Stimulated activated naive CD8-positive, alpha-beta T cell treated with anti-CD3 and anti-CD28 coated beads, Interleukin-15, amount 100 ng/mL, for 72 hours (primary cell): ENCODE measurements around the gene CAMK2G.
"Not testable (repeated sequence)": the region's sequence is repeated elsewhere in the genome, so short reads cannot be mapped to it uniquely, and the experiment has no call there.

Experiments
- ATAC-seq: fragments of 150-1000 bp; cut with Tn5 transposase; 2 replicates; pipeline ENCODE4 v1.10.0; 2021; ENCODE audit warnings: mild to moderate bottlenecking, moderate library complexity
- DNase-seq, 2 donors: peaks; one replicate each; pipeline ENCODE4 v3.0.0; 2021 to 2022
- H3K27ac Mint-ChIP-seq, 2 donors: one replicate each; pipeline ENCODE4 v1.8.0; 2022; ENCODE audit warnings: mild to moderate bottlenecking in 2 of 2, mixed read lengths in 2 of 2, moderate library complexity in 2 of 2
- H3K27me3 Mint-ChIP-seq: one replicate; pipeline ENCODE4 v1.8.0; 2022; ENCODE audit warnings: mixed read lengths
- H3K4me1 Mint-ChIP-seq: one replicate; pipeline ENCODE4 v1.8.0; 2022; ENCODE audit warnings: mild to moderate bottlenecking, mixed read lengths
- H3K4me3 Mint-ChIP-seq, 2 donors: one replicate each; pipeline ENCODE4 v1.8.0; 2022; ENCODE audit warnings: mild to moderate bottlenecking in 2 of 2, mixed read lengths in 2 of 2, moderate library complexity in 1 of 2
- H3K9me3 Mint-ChIP-seq, 2 donors: one replicate each; pipeline ENCODE4 v1.8.0; 2022; ENCODE audit warnings: mixed read lengths in 2 of 2

The CAMK2G gene

GRCh38 chr10:73874267-73875138 is at the start of gene CAMK2G:
Gene CAMK2G, minus strand, starts transcription at chr10:73874555. Its CDS starts 94 bp downstream, at chr10:73874461.
- peak; percentile 86 for ATAC-seq
- peak within 1 kb of the TSS; percentile 83 to 91 for H3K4me3 Mint-ChIP-seq
- H3K27ac Mint-ChIP-seq, result peak within 1 kb of the TSS; percentile 45 to 86
- peak; percentile 81 to 85 for DNase-seq
- H3K4me1 Mint-ChIP-seq, result peaks cover 64% of the 10 kb centered on the region
- H3K9me3 Mint-ChIP-seq, result no peaks in the 10 kb centered on the region
- no peaks in the 10 kb centered on the region for H3K27me3 Mint-ChIP-seq

DNA sequence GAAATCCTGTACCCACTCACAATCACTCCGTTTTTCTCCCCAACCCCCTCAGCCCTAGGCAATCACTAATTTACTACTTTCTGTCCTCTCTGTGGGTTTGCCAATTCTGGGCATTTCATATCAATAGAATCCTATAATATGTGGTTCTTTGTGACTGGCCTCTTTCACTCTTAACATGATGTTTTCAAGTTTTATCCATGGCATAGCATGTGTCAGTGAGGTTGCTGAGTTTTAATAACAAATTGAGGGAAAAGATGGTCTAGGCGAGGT is 48.4 kb upstream of the CAMK2G start:
- DNase-seq, result no peak
- ATAC-seq, result no peak
- Mint-ChIP-seq H3K27me3 (peaks cover 60% of the 10 kb centered on the region), H3K9me3 (peaks cover 0 to 8% of the 10 kb centered on the region in 2 donors), H3K4me3 (peak overlapping the region in 1 of 2 donors; percentile 11), H3K27ac (no peak overlapping the region), H3K4me1 (peaks cover 28% of the 10 kb centered on the region)

DNA sequence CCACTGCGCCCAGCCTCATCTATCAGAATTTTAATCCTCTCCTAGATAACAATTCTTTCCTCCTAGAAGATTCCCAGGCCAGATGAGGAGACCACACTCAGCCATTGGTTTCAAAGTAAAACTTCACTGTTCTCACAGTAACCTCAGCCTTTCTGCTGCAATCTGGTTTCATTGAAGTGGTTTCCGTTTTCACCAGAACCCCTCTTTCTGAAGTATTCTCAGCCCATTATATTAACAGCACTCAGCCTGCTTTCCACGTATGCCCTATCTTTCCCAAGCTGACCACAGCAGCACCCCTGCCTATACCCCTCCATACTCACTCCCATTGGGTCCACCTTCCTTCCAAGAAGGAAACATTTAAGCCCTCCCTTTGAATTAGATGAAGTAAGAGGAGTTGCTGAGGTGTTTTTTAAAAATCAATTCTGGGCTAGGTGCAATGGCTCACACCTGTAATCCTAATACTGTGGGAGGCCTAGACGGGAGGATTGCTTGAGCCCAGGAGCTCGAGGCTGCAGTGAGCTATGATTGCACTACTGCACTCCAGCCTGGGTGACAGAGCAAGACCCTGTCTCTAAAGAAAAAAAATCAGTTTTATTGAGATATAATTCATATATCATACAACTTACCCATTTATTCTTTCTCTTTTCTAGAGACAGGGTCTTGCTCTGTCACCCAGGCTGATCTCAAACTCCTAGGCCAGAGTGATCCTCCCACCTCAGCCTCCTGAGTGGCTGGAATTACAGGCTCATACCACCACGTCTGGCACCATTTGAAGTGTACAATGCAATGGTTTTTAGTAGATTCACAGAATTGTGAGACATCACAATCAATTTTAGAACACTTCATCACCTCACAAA is 47.9 kb upstream of the CAMK2G start:
- H3K27me3 Mint-ChIP-seq, result peaks cover 58% of the 10 kb centered on the region
- H3K4me1 Mint-ChIP-seq, result peaks cover 28% of the 10 kb centered on the region
- H3K4me3 Mint-ChIP-seq, result peak overlapping the region in 1 of 2 donors; percentile 37
- H3K9me3 Mint-ChIP-seq, result peaks cover 0 to 8% of the 10 kb centered on the region in 2 donors
- DNase-seq, result peak; percentile 27 to 32
- peak; percentile 90 for ATAC-seq
- no peak overlapping the region for H3K27ac Mint-ChIP-seq

- Mint-ChIP-seq H3K4me3 (no peak overlapping the region), H3K27ac (no peak overlapping the region), H3K9me3 (peaks cover 0 to 8% of the 10 kb centered on the region in 2 donors), H3K27me3 (peaks cover 52% of the 10 kb centered on the region), H3K4me1 (peaks cover 28% of the 10 kb centered on the region)
- ATAC-seq, result no peak
- no peak for DNase-seq
These were observed 45.7 kb upstream of the CAMK2G start for GRCh38 chr10:73920089-73920488.

DNA sequence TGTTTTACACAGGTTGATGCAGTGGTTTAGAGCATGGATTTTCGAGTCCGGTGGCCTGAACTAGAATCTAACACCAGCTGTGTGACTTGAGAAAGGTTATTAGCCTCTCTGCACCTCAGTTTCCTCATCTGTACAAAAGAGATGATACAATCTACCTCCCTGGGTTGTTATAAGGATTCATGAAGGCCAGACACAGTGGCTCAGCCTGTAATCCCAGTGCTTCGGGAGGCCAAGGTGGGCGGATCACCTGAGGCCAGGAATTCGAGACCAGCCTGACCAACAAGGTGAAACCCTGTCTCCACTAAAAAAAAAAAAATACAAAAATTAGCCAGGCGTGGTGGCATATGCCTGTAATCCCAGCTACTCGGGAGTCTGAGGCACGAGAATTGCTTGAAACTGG is 45.1 kb upstream of the CAMK2G start:
- H3K4me3 Mint-ChIP-seq, H3K9me3 Mint-ChIP-seq, DNase-seq, ATAC-seq, H3K27ac Mint-ChIP-seq: not testable (repeated sequence)
- H3K27me3 Mint-ChIP-seq, result peaks cover 52% of the 10 kb centered on the region
- peaks cover 23% of the 10 kb centered on the region for H3K4me1 Mint-ChIP-seq

DNA sequence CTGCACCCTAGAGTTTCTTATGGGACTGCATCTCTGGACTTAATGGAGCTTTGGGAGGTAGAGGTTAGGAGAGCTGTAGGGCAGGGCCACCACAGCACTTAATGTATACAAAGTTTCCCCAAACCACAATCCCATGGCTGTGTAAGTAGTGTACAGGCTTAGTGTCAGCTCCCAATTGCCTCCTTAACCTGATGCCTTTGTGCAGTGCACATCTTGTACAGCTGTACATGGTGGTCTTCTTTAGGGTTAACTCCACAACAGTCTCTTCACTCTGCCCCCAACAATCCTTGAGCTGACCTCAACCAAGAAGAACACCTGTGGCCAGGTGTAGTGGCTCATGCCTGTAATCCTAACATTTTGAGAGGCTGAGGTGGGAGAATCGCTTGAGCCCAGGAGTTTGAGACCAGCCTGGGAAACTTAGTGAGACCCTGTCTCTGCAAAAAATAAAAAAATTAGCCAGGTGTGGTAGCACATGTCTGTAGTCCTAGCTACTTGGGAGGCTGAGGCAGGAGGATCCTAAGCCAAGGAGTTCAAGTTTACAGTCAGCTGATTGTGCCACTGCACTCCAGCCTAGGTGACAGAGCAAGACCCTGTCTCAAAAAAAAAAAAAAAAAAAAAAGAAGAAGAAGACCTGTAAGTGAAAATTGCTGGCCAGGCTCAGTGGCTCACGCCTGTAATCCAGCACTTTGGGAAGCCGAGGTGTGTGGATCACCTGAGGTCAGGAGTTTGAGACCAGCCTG is 43.4 kb upstream of the CAMK2G start:
- H3K4me1 Mint-ChIP-seq, result peaks cover 18% of the 10 kb centered on the region

GRCh38 chr10:73916761-73917470 is 42.6 kb upstream of the CAMK2G start:
- DNase-seq (no peak), ATAC-seq (no peak)
- H3K4me1 Mint-ChIP-seq, result peaks cover 13% of the 10 kb centered on the region
- peaks cover 66% of the 10 kb centered on the region for H3K27me3 Mint-ChIP-seq
- no peak overlapping the region for H3K27ac Mint-ChIP-seq
- peaks cover 0 to 8% of the 10 kb centered on the region in 2 donors for H3K9me3 Mint-ChIP-seq
- no peak overlapping the region for H3K4me3 Mint-ChIP-seq

More for the DNA sequence above, 43.4 kb upstream of the CAMK2G start:
- DNase-seq (no peak), ATAC-seq (no peak)
- H3K9me3 Mint-ChIP-seq, result peaks cover 0 to 8% of the 10 kb centered on the region in 2 donors
- no peak overlapping the region for H3K4me3 Mint-ChIP-seq
- peak overlapping the region in 1 of 2 donors; percentile 29 for H3K27ac Mint-ChIP-seq
- peaks cover 57% of the 10 kb centered on the region for H3K27me3 Mint-ChIP-seq

DNA sequence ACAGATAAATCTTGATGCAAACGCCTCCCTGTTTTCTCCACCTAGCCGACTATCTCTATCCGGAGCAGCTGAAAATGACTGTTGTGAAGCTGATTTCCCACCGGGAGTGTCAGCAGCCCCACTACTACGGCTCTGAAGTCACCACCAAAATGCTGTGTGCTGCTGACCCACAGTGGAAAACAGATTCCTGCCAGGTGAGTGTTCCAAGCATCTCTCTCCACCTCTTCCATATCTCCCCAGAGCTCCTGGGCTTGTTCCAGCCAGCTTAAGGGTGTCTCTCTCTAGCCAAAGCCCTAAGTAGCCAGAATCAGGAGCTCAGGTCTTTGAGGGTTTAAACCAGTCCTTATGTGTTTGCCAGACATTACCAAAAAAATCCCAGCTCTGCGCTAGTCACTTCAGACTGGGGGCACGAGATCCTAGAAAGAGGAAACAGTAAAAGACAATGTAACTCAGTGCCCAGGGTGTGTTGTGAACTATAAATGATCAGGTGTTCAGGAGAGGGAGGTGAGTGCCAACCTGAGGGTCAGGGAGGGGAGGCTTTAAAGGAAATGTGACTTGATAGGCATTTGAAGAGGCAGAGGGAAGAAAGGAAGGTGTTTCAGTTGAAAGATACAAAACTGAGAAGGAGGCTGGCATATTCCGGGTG is 41.0 kb upstream of the CAMK2G start:
- Mint-ChIP-seq H3K4me1 (peaks cover 21% of the 10 kb centered on the region), H3K4me3 (no peak overlapping the region), H3K27ac (no peak overlapping the region), H3K27me3 (peaks cover 78% of the 10 kb centered on the region), H3K9me3 (peaks cover 0 to 8% of the 10 kb centered on the region in 2 donors)
- DNase-seq, result no peak
- ATAC-seq, result no peak

GRCh38 chr10:73914036-73914435 is 39.7 kb upstream of the CAMK2G start:
- Mint-ChIP-seq H3K4me1 (peaks cover 30% of the 10 kb centered on the region), H3K4me3 (no peak overlapping the region), H3K9me3 (peaks cover 0 to 8% of the 10 kb centered on the region in 2 donors), H3K27ac (peak overlapping the region in 1 of 2 donors; percentile 84), H3K27me3 (peaks cover 79% of the 10 kb centered on the region)
- DNase-seq (no peak), ATAC-seq (no peak)

DNA sequence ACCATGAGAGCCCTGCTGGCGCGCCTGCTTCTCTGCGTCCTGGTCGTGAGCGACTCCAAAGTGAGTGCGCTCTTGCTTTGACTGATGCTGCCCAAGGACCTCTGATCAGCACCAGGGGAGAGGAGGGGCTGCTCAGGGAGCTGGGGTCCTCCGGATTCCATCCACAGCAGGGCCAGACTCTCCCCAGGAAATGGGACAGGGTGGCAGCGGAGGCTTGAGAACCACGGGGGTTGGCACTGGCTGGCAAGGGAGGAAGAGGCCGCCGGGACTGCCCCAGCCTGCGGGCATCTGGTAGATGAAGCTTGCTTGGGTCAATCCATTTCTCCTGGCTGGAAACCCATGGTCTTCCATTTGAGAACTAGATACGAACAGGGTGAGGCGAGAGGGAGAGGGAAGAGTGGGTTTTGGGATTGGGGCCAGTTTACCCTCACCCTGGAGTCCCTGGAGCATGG is 37.2 kb upstream of the CAMK2G start:
- H3K4me1 Mint-ChIP-seq, result peaks cover 44% of the 10 kb centered on the region
- peak overlapping the region; percentile 41 to 94 for H3K27ac Mint-ChIP-seq
- H3K27me3 Mint-ChIP-seq, result peaks cover 87% of the 10 kb centered on the region
- H3K9me3 Mint-ChIP-seq, result no peaks in the 10 kb centered on the region
- no peak for DNase-seq
- peak overlapping the region; percentile 94 to 97 for H3K4me3 Mint-ChIP-seq
- ATAC-seq, result peak; percentile 45

GRCh38 chr10:73910764-73911552 is 36.6 kb upstream of the CAMK2G start, which contains the start of gene PLAU:
Gene PLAU, plus strand, starts transcription at chr10:73911132. Its CDS starts 424 bp downstream, at chr10:73911556.
- H3K27ac Mint-ChIP-seq, result peak within 1 kb of the TSS; percentile 41 to 94
- H3K27me3 Mint-ChIP-seq, result peaks cover 87% of the 10 kb centered on the region
- ATAC-seq (peak; percentile 75), DNase-seq (peak; percentile 31 to 47)
- H3K4me3 Mint-ChIP-seq, result peak within 1 kb of the TSS; percentile 94 to 97
- peaks cover 44% of the 10 kb centered on the region for H3K4me1 Mint-ChIP-seq
- H3K9me3 Mint-ChIP-seq, result no peaks in the 10 kb centered on the region

GRCh38 chr10:73910401-73910763 is 36.0 kb upstream of the CAMK2G start:
- Mint-ChIP-seq H3K27me3 (peaks cover 87% of the 10 kb centered on the region), H3K27ac (peak overlapping the region in 1 of 2 donors; percentile 30), H3K9me3 (no peaks in the 10 kb centered on the region), H3K4me3 (peak overlapping the region; percentile 82 to 89), H3K4me1 (peaks cover 44% of the 10 kb centered on the region)
- peak; percentile 59 for ATAC-seq
- DNase-seq, result peak; percentile 27 to 39

DNA sequence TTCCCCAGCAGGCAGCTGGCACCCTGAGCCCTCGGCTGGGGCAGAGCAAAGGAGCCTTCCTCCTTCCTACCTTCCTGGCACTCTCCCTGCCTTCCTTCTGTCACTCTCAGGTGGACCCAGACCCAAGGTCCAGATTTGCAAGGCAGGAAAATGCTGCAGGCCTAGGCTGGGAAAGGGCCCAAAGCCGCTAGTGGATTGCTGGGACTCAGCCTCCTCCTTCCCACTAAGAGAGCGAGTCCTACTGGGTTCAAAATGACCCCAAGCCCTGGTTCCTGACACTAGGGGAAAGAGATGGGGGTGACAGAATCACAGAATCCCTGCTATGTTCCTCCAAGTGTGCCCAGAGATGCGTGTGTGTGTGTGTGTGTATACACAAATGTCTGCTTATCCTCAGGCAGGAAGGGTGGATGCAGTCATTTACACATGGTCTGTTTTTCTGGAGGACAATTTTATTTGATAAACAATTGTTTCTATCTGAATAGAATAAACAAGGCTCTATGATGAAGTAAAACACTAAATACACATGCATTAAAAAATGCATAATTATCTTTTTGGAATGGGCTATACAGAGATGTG is 35.3 kb upstream of the CAMK2G start:
- Mint-ChIP-seq H3K27ac (no peak overlapping the region), H3K4me1 (peaks cover 44% of the 10 kb centered on the region), H3K27me3 (peaks cover 84% of the 10 kb centered on the region), H3K4me3 (peak overlapping the region in 1 of 2 donors; percentile 67), H3K9me3 (no peaks in the 10 kb centered on the region)
- ATAC-seq, result no peak
- DNase-seq, result no peak
